Pancreas (tissue), 10 donors: ENCODE results near the gene FANCI. TPM values are rescaled to one million over a fixed set of nuclear protein-coding genes. Genes with fewer than 3 reads are reported as not detected.

Experiments
- ATAC-seq, 4 donors: fragments of 200-7000 bp; cut with Tn5 transposase; one replicate each; pipeline versions ENCODE4 v1.8.0 to v1.9.1; 2020; ENCODE audit warnings: mild to moderate bottlenecking in 4 of 4, moderate library complexity in 4 of 4
- DNase-seq, 6 donors: peaks; one replicate each; pipeline ENCODE4 v3.0.0-alpha.2; 2020
- FAIRE-seq: peaks from 2 replicates; lab custom pipeline; 2012; peaks lifted over from hg19 to GRCh38; lab: Jason Lieb, UNC
- H3K27ac ChIP-seq, 4 donors: fragments of 200-600 bp; sonication (generic); 1 replicate in 3 of 4; 2 replicates in 1 of 4; pipeline versions ENCODE4 v1.5.0 to v1.8.0; 2020
- H3K27me3 ChIP-seq, 4 donors: fragments of 200-600 bp; one replicate each; pipeline ENCODE4 v1.8.0; 2021
- H3K36me3 ChIP-seq, 3 donors: fragments of 200-600 bp; sonication (generic) in 1 of 3; one replicate each; pipeline versions ENCODE4 v1.5.0 to v1.8.0; 2020 to 2021
- H3K4me1 ChIP-seq, 3 donors: fragments of 200-600 bp; one replicate each; pipeline ENCODE4 v1.8.0; 2021
- H3K4me3 ChIP-seq, 4 donors: fragments of 200-600 bp; sonication (generic) in 2 of 4; one replicate each; pipeline versions ENCODE4 v1.5.0 to v1.8.0; 2020 to 2021
- H3K9me3 ChIP-seq, 4 donors: fragments of 200-600 bp; one replicate each; pipeline ENCODE4 v1.8.0; 2021
- WGBS, 2 donors: extraction: QIAGEN DNeasy Blood & Tissue Kit; methylation state at CpG; one replicate each; pipeline ENCODE4 v1.1.7; 2013; 5-methylcytosine and 5-hydroxymethylcytosine counted together
- intact Hi-C, 3 donors: fragments of 100-400 bp; cut with DNase I; formaldehyde crosslinking; loops; one replicate each; pipeline versions ENCODE4 v1.11.1 to v1.14.2; 2022
- polyA plus RNA-seq, 2 donors: library from polyadenylated mRNA; stranded (reverse); fragments of 200-250 nt; gene quantifications; one replicate each; pipeline ENCODE4 v1.2.3, GENCODE V29; 2013
- total RNA-seq, 6 donors: library from RNA; stranded (reverse); fragmentation: NEBNext Ultra II Directional in 4 of 6; extraction: Animal tissue kit (Norgen Biotek cat#: 25700) in 4 of 6; gene quantifications; one replicate each; pipeline versions ENCODE4 v1.2.1 to v1.2.4, GENCODE V29; 2021 to 2023
- TF ChIP-seq, protein P1 (sequence below), 4 donors: fragments of 200-600 bp; sonication (generic) in 3 of 4; IDR thresholded peaks; one replicate each; pipeline versions ENCODE4 v1.5.0 to v1.8.0; 2021; ENCODE audit warnings: antibody characterized with exemption in 4 of 4
- donor health status: healthy with polysubstance abuse.
- donor health status: DM: no; HTN: no; CAD: no; lungs with moderate emphysema.
- donor health status: DM: no; HTN: no; CAD: no.
- donor health status: control.
- donor health status: control.
- donor health status: Bipolar disorder and iron deficiency.
- donor health status: DM: yes; HTN: yes; CAD: no.
- donor health status: DM: no; HTN: no; CAD: no.
- donor health status: DM: no; HTN: no; CAD: no.
- donor health status: DM: yes; HTN: yes; CAD: no.

Gene FANCI
- total and polyA plus RNA-seq, 8 donors: 1.5 to 4.8 (median 3.3) TPM

DNA sequence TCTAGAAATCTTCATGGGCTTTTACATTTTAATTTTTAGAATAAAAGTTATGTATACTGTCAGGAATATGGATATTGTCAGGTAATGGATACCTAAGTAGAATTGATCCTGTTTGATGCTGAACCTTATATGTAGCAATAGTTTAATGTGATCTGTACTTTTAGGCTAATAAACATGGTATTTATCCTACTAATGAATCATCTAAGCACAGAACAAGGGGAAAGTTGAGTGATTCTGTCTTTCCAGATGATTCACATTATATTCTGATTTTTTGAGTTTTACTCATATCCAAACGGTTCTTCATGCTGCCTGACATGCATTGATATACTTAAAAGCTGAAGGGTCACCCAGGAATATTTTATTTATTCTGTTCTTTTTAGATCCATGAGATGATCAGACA, 34.5 kb downstream of the FANCI start:
- no peak overlapping the region for H3K27ac ChIP-seq
- no peaks in the 10 kb centered on the region for H3K27me3 ChIP-seq
- intact Hi-C loops: no loop called here
- 80 to 95% methylated on average over 1 of the region's 1 CpG for WGBS, 2 donors
- no peak for DNase-seq
- H3K36me3 ChIP-seq: no peaks in the 10 kb centered on the region
- H3K4me1 ChIP-seq: no peaks in the 10 kb centered on the region
- TF ChIP-seq, protein P1, sequence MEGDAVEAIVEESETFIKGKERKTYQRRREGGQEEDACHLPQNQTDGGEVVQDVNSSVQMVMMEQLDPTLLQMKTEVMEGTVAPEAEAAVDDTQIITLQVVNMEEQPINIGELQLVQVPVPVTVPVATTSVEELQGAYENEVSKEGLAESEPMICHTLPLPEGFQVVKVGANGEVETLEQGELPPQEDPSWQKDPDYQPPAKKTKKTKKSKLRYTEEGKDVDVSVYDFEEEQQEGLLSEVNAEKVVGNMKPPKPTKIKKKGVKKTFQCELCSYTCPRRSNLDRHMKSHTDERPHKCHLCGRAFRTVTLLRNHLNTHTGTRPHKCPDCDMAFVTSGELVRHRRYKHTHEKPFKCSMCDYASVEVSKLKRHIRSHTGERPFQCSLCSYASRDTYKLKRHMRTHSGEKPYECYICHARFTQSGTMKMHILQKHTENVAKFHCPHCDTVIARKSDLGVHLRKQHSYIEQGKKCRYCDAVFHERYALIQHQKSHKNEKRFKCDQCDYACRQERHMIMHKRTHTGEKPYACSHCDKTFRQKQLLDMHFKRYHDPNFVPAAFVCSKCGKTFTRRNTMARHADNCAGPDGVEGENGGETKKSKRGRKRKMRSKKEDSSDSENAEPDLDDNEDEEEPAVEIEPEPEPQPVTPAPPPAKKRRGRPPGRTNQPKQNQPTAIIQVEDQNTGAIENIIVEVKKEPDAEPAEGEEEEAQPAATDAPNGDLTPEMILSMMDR (IDR thresholded peaks at IDR 0.05): no peak
- no peak for FAIRE-seq
- no peak overlapping the region for H3K4me3 ChIP-seq
- H3K9me3 ChIP-seq: no peaks in the 10 kb centered on the region
- ATAC-seq: no peak

DNA sequence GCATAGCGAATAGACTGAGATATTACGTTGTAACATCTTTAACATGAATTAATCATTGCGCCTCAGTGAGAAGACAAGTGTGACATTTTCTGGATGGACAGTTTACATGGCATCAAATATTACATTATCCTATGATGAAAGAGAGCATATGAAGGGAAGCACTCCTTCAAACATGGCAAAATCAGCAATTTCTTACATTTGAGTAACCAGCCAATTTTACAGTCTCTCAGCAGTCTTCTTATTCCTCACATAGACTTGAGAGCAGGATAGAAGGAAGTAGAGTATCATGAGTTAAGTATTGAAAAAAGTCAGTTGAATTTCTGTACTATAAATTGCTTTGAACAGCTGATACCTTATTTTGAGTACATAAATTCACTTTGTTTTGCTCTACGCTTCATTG, 38.9 kb downstream of the FANCI start:
- no peak overlapping the region for H3K27ac ChIP-seq
- H3K27me3 ChIP-seq: no peaks in the 10 kb centered on the region
- ATAC-seq (no peak), DNase-seq (no peak), FAIRE-seq (no peak)
- TF ChIP-seq, protein P1 (IDR thresholded peaks at IDR 0.05): no peak
- H3K36me3 ChIP-seq: no peaks in the 10 kb centered on the region
- H3K4me3 ChIP-seq: no peak overlapping the region
- WGBS, 2 donors: 96% methylated on average over 4 of the region's 4 CpGs
- intact Hi-C loops: no loop called here
- H3K9me3 ChIP-seq: no peaks in the 10 kb centered on the region
- no peaks in the 10 kb centered on the region for H3K4me1 ChIP-seq

DNA sequence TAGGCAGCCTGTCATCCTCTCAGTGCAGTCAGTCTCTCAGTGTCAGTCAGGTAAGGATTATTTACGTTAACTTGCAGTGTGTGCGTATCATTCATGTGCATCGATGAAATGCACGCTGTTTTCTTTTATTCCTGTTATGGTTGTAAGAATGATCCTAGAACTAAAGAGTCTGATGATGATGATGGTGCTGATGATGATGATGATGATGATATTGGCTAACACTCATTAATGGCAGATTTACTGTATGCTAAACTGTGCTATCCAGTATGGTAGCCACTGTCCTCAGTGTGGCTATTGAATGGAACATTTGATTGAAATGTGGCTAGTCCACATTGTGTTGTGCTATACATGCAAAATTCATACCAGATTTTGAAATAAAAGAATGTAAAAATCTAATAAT, 39.4 kb downstream of the FANCI start:
- TF ChIP-seq, protein P1 (IDR thresholded peaks at IDR 0.05): no peak
- intact Hi-C loops: no loop called here
- no peak overlapping the region for H3K27ac ChIP-seq
- H3K9me3 ChIP-seq: no peaks in the 10 kb centered on the region
- no peak for DNase-seq
- no peak for FAIRE-seq
- H3K27me3 ChIP-seq: no peaks in the 10 kb centered on the region
- no peak for ATAC-seq
- H3K4me3 ChIP-seq: no peak overlapping the region
- no peaks in the 10 kb centered on the region for H3K4me1 ChIP-seq
- 86 to 98% methylated on average over 4 of the region's 4 CpGs for WGBS, 2 donors
- no peaks in the 10 kb centered on the region for H3K36me3 ChIP-seq

DNA sequence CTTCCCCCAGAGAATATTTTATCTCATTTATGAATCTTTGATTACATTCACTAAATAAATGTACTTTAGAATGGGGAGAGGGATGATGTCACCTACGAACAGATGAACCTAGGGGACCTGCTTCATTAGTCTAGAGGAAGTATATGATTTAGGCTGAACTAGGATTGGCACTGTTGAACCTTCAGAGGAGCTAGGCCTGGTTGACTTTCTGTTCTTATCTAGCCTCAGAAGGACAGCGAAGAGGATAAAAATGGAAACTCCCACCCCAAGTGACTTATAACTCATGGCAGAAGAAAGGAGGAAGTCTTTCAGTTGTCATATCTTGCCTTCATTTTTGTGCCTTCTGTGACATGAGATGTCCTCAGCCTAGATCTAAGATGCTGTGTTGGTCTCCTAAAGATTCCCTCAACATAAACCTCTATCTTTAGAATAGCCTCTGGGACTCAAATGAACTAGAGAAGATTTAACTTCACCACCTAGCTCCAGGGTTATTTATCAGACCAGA, 48.2 kb downstream of the FANCI start:
- H3K9me3 ChIP-seq: no peaks in the 10 kb centered on the region
- TF ChIP-seq, protein P1 (IDR thresholded peaks at IDR 0.05): no peak
- intact Hi-C loops: no loop called here
- no peaks in the 10 kb centered on the region for H3K4me1 ChIP-seq
- peaks cover 0 to 3% (median 0%) of the 10 kb centered on the region in 3 donors for H3K36me3 ChIP-seq
- ATAC-seq (no peak), DNase-seq (no peak), FAIRE-seq (no peak)
- no peak overlapping the region for H3K4me3 ChIP-seq
- no peaks in the 10 kb centered on the region for H3K27me3 ChIP-seq
- no peak overlapping the region for H3K27ac ChIP-seq
- WGBS, 2 donors: 93 to 97% methylated on average over 2 of the region's 2 CpGs

DNA sequence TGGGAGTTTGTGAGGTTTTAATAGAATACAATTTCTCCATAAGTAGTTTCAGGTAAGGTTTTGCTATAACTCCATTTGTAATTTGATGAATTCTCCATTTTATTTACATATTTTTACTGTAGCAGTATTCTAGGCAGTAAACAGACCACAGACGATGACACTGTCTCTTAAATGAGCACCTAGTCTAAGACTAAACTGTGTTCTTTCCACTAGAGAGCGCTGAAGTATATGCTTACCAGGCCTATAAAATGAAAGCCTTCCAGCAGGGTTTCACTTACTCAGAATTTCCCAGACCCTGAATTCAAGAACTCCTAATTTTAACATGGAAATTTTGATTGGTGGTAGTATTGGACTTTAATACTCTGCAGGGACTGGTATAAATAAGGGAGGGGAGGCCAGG, 49.2 kb downstream of the FANCI start:
- H3K4me3 ChIP-seq: no peak overlapping the region
- TF ChIP-seq, protein P1 (IDR thresholded peaks at IDR 0.05): no peak
- 99 to 100% methylated on average over 2 of the region's 2 CpGs for WGBS, 2 donors
- H3K9me3 ChIP-seq: no peaks in the 10 kb centered on the region
- intact Hi-C loops: no loop called here
- ATAC-seq: no peak
- DNase-seq: no peak
- peaks cover 0 to 3% (median 0%) of the 10 kb centered on the region in 3 donors for H3K36me3 ChIP-seq
- H3K4me1 ChIP-seq: no peaks in the 10 kb centered on the region
- H3K27me3 ChIP-seq: no peaks in the 10 kb centered on the region
- no peak overlapping the region for H3K27ac ChIP-seq
- FAIRE-seq: no peak
